ENCODE measurements around the gene PRC1. TPM values are rescaled to one million over a fixed set of nuclear protein-coding genes. Genes with fewer than 3 reads are reported as not detected.

The PRC1 gene
- total RNA-seq, 1 experiment from 2014 or later = 275 TPM

- DNase-seq = peak; percentile 82
- Histone ChIP-seq H3K27ac (peak within 1 kb of the TSS; percentile 86), H3K27me3 (no peaks in the 10 kb centered on the region), H3K4me1 (peaks cover 21% of the 10 kb centered on the region), H3K4me3 (peak within 1 kb of the TSS; percentile 60), H3K9me3 (replicated peaks) (no peaks in the 10 kb centered on the region), H3K36me3 (peaks cover 36% of the 10 kb centered on the region)
Measured at GRCh38 chr15:90954712-90955623, 39.4 kb downstream of the PRC1 start, which contains the start of gene RCCD1. Gene RCCD1, plus strand, starts transcription at chr15:90954884. Its CDS starts 1,851 bp downstream, at chr15:90956735.

DNA sequence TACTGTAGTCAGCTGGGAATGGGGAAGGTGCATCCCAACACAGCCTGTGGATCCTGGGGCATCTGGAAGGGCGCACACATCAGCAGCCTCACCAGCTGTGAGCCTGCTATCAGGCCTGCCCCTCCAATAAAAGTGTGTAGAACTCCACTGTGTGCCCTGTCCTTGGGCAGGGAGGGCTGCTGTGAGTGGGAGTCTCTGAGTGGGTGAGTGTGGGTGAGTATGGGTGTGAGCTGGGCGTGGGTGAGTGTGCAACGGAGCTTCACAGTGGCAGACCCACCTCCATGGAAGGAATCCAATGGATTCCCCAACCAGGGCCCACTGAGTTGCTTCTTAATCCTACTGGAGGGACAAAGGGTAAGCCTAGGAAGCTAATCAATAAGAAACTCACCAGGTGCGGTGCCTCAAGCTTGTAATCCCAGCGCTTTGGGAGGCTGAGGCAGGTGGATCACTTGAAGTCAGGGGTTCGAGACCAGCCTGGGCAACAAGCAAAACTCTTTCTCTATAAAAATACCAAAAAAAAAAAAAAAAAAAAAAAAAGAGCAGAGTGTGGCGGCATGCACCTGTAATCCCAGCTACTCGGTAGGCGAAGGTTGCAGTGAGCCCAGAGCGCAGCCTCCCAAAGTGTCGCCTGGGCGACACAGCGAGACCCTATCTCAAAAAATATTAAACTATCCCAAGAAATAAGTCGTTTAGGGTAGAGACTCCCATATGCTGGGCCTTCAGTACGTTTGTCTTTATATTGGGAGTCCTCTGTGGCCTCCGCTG, 40.2 kb downstream of the PRC1 start:
- H3K4me1 ChIP-seq = peaks cover 12% of the 10 kb centered on the region
- peaks cover 40% of the 10 kb centered on the region for H3K36me3 ChIP-seq
- no peak for DNase-seq
- H3K27ac ChIP-seq = no peak overlapping the region; the same call in 1 of the 2 replicates
- no peaks in the 10 kb centered on the region for H3K9me3 ChIP-seq (replicated peaks)
- H3K27me3 ChIP-seq = no peaks in the 10 kb centered on the region
- H3K4me3 ChIP-seq = no peak overlapping the region

DNA sequence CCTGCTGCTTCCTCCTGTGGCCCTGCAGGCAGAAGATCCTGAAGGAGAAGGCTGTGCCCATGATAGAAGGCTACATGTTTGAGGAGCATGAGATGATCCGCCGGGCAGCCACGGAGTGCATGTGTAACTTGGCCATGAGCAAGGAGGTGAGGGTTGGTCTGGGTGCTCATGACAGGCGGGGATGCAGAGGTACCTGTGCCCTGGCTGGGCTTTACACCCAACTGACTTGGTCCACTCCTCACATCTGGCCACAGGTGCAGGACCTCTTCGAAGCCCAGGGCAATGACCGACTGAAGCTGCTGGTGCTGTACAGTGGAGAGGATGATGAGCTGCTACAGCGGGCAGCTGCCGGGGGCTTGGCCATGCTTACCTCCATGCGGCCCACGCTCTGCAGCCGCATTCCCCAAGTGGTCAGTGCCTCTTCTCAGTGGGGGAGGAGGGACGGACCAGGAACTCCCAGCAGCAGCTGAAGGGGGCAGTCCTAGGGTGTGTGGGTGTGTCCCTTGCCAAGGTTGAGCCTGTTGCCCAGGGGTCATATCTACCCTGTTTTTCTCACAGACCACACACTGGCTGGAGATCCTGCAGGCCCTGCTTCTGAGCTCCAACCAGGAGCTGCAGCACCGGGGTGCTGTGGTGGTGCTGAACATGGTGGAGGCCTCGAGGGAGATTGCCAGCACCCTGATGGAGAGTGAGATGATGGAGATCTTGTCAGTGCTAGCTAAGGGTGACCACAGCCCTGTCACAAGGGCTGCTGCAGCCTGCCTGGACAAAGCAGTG, 41.2 kb downstream of the PRC1 start:
- Histone ChIP-seq H3K36me3 (peaks cover 44% of the 10 kb centered on the region), H3K4me1 (peaks cover 3% of the 10 kb centered on the region), H3K27ac (no peak overlapping the region), H3K9me3 (replicated peaks) (no peaks in the 10 kb centered on the region), H3K27me3 (no peaks in the 10 kb centered on the region), H3K4me3 (no peak overlapping the region)
- no peak for DNase-seq

DNA sequence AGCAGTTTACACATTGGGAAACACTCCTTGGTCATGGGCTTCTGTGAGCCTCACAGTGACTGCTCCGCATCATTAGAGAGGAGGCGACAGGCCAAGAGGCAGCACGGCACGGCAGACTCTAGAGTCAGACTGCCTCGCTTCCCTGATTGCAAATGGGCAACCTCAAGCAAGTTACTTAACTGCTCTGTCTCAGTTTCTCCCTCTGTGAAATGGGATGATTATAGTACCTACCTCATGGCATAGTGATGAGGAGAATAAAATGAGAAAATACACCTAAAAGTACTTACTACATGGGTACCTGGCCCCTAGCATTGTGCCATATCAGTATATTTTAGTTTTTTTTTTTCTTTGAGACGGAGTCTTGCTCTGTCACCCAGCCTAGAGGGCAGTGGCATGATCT, 43.7 kb downstream of the PRC1 start:
- peaks cover 61% of the 10 kb centered on the region for H3K36me3 ChIP-seq

DNA sequence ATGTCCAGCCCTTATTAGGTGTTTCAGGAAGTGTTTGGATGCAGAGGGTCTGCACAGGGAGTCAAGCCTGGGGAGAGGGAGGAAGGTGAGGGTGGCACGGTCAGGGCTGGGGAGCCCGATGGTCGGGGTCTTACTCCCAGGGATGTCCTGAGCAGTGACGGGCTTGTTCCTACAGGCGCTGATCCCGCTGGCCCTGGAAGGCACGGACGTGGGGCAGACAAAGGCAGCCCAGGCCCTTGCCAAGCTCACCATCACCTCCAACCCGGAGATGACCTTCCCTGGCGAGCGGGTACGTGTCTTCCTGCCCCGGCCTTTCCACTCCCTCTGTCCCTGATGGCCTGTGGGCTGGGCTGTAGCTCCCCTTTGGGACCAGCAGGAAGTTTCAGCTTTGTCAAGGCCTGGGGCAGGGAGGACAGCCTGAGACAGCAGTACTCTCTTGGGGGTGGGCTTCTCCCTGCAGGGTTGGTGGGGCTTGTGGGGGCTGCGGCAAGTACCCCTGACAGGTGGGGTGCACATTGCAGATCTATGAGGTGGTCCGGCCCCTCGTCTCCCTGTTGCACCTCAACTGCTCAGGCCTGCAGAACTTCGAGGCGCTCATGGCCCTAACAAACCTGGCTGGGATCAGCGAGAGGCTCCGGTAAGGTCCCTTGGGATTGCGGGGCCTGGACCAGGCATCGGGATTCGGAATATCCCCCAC, 44.2 kb downstream of the PRC1 start:
- H3K4me1 ChIP-seq = no peaks in the 10 kb centered on the region
- H3K4me3 ChIP-seq = no peak overlapping the region
- H3K9me3 ChIP-seq (replicated peaks) = no peaks in the 10 kb centered on the region
- H3K36me3 ChIP-seq = peaks cover 67% of the 10 kb centered on the region
- no peaks in the 10 kb centered on the region for H3K27me3 ChIP-seq
- H3K27ac ChIP-seq = no peak overlapping the region
- DNase-seq = no peak

More for the DNA sequence above, 43.7 kb downstream of the PRC1 start:
- H3K4me3 ChIP-seq = no peak overlapping the region
- no peaks in the 10 kb centered on the region for H3K9me3 ChIP-seq (replicated peaks)
- no peak for DNase-seq
- H3K4me1 ChIP-seq = no peaks in the 10 kb centered on the region
- no peaks in the 10 kb centered on the region for H3K27me3 ChIP-seq
- H3K27ac ChIP-seq = no peak overlapping the region

- no peak overlapping the region for H3K4me3 ChIP-seq
- peaks cover 73% of the 10 kb centered on the region for H3K36me3 ChIP-seq
- no peaks in the 10 kb centered on the region for H3K4me1 ChIP-seq
- no peak for DNase-seq
- no peaks in the 10 kb centered on the region for H3K27me3 ChIP-seq
- H3K27ac ChIP-seq = no peak overlapping the region
- no peaks in the 10 kb centered on the region for H3K9me3 ChIP-seq (replicated peaks)
Measured at GRCh38 chr15:90948506-90948905, 45.8 kb downstream of the PRC1 start.

DNA sequence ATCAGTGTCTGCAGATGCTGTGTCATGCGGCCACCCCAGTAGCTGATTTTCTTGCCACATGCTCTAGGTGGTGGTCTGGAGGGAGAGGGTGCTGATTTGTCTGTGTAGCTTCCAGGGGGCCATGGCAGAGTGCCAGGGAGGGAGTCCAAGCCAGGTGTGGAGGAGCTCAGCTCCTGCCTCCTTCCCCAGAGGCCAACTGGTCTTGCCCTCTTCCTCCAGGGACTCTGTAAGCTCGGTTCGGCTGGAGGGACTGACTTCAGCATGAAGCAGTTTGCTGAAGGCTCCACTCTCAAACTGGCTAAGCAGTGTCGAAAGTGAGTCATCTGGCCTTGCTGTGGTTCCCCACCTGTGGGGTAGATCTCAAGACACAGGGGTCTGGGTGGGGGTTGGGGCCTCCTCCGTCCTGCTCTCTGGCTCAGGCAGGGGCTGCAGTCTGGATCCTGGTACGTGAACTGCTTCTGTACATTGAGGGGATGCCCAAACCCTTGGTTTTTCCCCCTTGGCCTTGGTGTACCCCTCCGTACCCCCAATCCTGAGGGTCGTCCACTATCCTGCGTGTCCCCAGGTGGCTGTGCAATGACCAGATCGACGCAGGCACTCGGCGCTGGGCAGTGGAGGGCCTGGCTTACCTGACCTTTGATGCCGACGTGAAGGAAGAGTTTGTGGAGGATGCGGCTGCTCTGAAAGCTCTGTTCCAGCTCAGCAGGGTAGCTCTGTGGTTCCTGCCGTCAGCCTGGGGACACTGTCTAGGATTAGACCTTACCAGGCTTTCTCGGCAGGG, 46.6 kb downstream of the PRC1 start:
- no peaks in the 10 kb centered on the region for H3K27me3 ChIP-seq
- no peak overlapping the region for H3K4me3 ChIP-seq
- DNase-seq = no peak
- H3K27ac ChIP-seq = no peak overlapping the region
- H3K36me3 ChIP-seq = peaks cover 69% of the 10 kb centered on the region
- H3K9me3 ChIP-seq (replicated peaks) = no peaks in the 10 kb centered on the region
- H3K4me1 ChIP-seq = no peaks in the 10 kb centered on the region

DNA sequence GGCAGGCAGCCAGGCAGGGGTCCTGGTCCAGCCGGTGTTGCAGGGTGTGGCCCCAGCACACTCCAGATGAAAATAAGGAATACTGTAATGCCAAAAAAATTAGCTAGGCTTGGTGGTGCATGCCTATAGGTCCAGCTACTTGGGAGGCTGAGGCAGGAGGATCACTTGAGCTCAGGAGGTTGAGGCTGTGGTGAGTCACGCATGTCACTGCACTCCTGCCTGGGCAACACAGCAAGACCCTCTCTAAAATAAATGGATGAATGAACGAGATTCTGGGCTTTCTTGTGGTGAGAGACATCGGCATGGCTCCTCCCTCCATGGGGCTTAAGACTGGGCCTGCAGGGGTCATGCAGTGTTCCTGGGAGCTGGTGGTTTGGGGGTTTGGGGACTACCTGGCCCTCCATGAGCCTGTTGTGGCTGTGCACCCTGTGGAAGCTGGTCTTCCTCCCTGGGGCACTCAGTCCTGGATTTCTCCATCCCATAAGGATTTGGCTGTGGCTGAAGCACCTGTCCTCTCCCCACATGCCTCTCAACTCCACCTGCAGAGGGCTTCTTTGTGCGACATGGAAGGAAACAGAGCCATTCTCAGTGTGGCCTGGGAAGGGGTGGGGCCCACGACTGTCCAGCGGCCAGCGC, 47.3 kb downstream of the PRC1 start:
- Histone ChIP-seq H3K4me1 (no peaks in the 10 kb centered on the region), H3K27me3 (no peaks in the 10 kb centered on the region), H3K9me3 (replicated peaks) (no peaks in the 10 kb centered on the region), H3K27ac (no peak overlapping the region), H3K4me3 (no peak overlapping the region), H3K36me3 (peaks cover 71% of the 10 kb centered on the region)
- no peak for DNase-seq

GRCh38 chr15:90946538-90946937, 47.8 kb downstream of the PRC1 start:
- Histone ChIP-seq H3K9me3 (replicated peaks) (no peaks in the 10 kb centered on the region), H3K4me3 (no peak overlapping the region), H3K4me1 (no peaks in the 10 kb centered on the region), H3K36me3 (peaks cover 66% of the 10 kb centered on the region), H3K27me3 (no peaks in the 10 kb centered on the region), H3K27ac (no peak overlapping the region)
- DNase-seq = no peak

DNA sequence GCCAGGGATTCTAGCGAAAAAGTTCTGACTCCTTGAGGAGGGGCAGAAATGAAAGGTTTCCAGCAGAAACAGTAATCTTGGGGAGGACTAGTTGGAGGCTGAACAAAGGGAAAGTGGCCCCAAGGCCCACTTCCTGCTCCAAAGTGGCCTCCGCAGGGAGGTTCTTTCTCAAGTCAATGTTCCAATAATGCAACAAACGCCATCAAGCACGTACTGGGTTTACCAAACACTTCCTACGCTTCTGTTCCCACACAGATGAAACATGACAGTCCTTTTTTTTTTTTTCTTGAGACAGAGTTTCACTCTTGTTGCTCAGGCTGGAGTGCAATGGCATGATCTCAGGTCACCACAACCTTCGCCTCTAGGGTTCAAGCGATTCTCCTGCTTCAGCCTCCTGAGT, 49.2 kb downstream of the PRC1 start:
- no peaks in the 10 kb centered on the region for H3K4me1 ChIP-seq
- no peak for DNase-seq
- H3K27me3 ChIP-seq = no peaks in the 10 kb centered on the region
- H3K27ac ChIP-seq = no peak overlapping the region
- peaks cover 65% of the 10 kb centered on the region for H3K36me3 ChIP-seq
- H3K9me3 ChIP-seq (replicated peaks) = no peaks in the 10 kb centered on the region
- H3K4me3 ChIP-seq = no peak overlapping the region

DNA sequence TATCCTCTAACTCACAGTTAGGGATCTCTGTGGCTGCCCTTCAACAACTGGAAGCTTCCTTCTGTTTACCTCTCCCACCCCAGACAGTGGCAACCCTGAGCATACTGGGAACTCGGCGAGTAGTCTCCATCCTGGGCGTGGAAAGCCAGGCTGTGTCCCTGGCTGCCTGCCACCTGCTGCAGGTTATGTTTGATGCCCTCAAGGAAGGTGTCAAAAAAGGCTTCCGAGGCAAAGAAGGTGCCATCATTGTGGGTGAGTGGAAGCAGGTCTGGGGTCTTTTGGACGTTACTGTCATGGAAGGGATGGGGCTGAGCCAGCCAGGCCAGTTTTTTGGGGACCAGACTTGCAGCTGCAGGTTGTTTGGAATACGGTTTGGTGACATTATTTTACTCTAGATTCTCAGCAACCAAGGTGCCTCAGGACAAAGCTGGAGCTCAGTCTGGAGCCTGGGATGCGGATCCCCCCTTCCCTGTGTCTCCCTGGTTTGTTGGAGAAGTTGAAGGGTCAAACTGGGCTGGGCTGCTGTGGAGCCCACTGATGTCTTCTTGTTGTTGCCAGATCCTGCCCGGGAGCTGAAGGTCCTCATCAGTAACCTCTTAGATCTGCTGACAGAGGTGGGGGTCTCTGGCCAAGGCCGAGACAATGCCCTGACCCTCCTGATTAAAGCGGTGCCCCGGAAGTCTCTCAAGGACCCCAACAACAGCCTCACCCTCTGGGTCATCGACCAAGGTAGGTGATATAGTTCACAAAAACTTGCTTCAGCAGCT, 51.8 kb downstream of the PRC1 start:
- no peak for DNase-seq
- Histone ChIP-seq H3K9me3 (replicated peaks) (no peaks in the 10 kb centered on the region), H3K27me3 (no peaks in the 10 kb centered on the region), H3K4me3 (no peak overlapping the region), H3K27ac (no peak overlapping the region), H3K4me1 (no peaks in the 10 kb centered on the region), H3K36me3 (peaks cover 67% of the 10 kb centered on the region)

DNA sequence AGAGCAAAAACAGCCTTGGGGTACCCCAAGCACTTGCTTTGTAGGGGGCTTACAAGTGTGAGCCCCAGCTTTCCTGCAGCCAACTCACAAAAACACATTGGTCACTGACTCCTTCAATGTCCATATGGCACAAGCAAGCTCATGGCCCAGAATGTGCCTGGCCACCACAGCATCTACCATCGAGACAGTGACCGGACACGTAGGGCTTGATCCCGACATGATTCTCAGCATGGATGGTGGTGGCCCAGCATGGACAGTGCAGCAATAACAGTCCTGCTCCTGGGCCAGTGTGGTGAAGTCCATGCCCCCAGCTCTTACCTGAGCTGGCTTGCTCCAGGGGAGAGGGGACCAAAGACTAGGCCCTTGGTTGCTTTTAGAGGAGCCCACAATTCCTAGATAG, 53.3 kb downstream of the PRC1 start:
- Histone ChIP-seq H3K4me1 (peaks cover 2% of the 10 kb centered on the region; the same call in 1 of the 2 replicates), H3K36me3 (peaks cover 61% of the 10 kb centered on the region), H3K9me3 (replicated peaks) (no peaks in the 10 kb centered on the region), H3K27me3 (no peaks in the 10 kb centered on the region), H3K27ac (no peak overlapping the region), H3K4me3 (no peak overlapping the region)
- DNase-seq = no peak

GRCh38 chr15:90939756-90940155, 54.6 kb downstream of the PRC1 start:
- no peak overlapping the region for H3K27ac ChIP-seq
- H3K9me3 ChIP-seq (replicated peaks) = no peaks in the 10 kb centered on the region
- no peak overlapping the region for H3K4me3 ChIP-seq
- peaks cover 50% of the 10 kb centered on the region for H3K36me3 ChIP-seq
- peaks cover 3% of the 10 kb centered on the region; the same call in 1 of the 2 replicates for H3K4me1 ChIP-seq
- H3K27me3 ChIP-seq = no peaks in the 10 kb centered on the region
- no peak for DNase-seq

Measured in SJCRH30 (cell line).